ENCODE measurements around the gene FGFBP2.

- TF ChIP-seq CTCF (IDR thresholded peaks at IDR 0.05), result no peak
- no peak for TF ChIP-seq POLR2A (IDR thresholded peaks at IDR 0.05)
These were observed 27.8 kb upstream of the FGFBP2 start for GRCh38 chr4:15990570-15991285.
